ENCODE data around the gene LAD1.

LAD1 gene

GRCh38 chr1:201347498-201348210 lies 51.5 kb downstream of the LAD1 start:
- DNase-seq (ENCODE audit: low read depth) = no peak

GRCh38 chr1:201346987-201347386 lies 52.1 kb downstream of the LAD1 start:
- DNase-seq (ENCODE audit: low read depth) = no peak

GRCh38 chr1:201346337-201346939 lies 52.7 kb downstream of the LAD1 start:
- no peak for DNase-seq (ENCODE audit: low read depth)

GRCh38 chr1:201345081-201345355 lies 54.1 kb downstream of the LAD1 start:
- no peak for DNase-seq (ENCODE audit: low read depth)

- no peak for DNase-seq (ENCODE audit: low read depth)
Observed at GRCh38 chr1:201344206-201345080, 54.7 kb downstream of the LAD1 start.

- no peak for DNase-seq (ENCODE audit: low read depth)
Observed at GRCh38 chr1:201341377-201341776, 57.7 kb downstream of the LAD1 start.

- no peak for DNase-seq (ENCODE audit: low read depth)
Observed at GRCh38 chr1:201336711-201337450, 62.2 kb downstream of the LAD1 start.

GRCh38 chr1:201335901-201336300 lies 63.2 kb downstream of the LAD1 start:
- DNase-seq (ENCODE audit: low read depth) = no peak

GRCh38 chr1:201335174-201335870 lies 63.8 kb downstream of the LAD1 start:
- DNase-seq (ENCODE audit: low read depth) = no peak

- DNase-seq (ENCODE audit: low read depth) = no peak
Observed at GRCh38 chr1:201334325-201335173, 64.6 kb downstream of the LAD1 start.

GRCh38 chr1:201332616-201333335 lies 66.3 kb downstream of the LAD1 start:
- no peak for DNase-seq (ENCODE audit: low read depth)

- DNase-seq (ENCODE audit: low read depth) = no peak
Observed at GRCh38 chr1:201332021-201332420, 67.1 kb downstream of the LAD1 start.

GRCh38 chr1:201331166-201331565 lies 68.0 kb downstream of the LAD1 start:
- no peak for DNase-seq (ENCODE audit: low read depth)
